Type B pancreatic cell (in vitro differentiated cells): ENCODE measurements around the gene KCNK7. TPM values are rescaled to one million over a fixed set of nuclear protein-coding genes. Genes with fewer than 3 reads are reported as not detected.

ENCODE experiments used
- DNase-seq: peaks from one replicate; pipeline ENCODE4 v3.0.0; 2021; ENCODE audit warnings: mixed read lengths; ENCODE audit not compliant: unreplicated experiment; ENCODE audit errors: extremely low spot score
- H3K27ac Mint-ChIP-seq: 2 replicates; pipeline ENCODE4 v1.8.0; 2021; ENCODE audit warnings: mild to moderate bottlenecking, mixed read lengths
- H3K27me3 Mint-ChIP-seq: 2 replicates; pipeline ENCODE4 v1.8.0; 2021; ENCODE audit warnings: mixed read lengths
- H3K36me3 Mint-ChIP-seq: 2 replicates; pipeline ENCODE4 v1.8.0; 2021; ENCODE audit warnings: mixed read lengths
- H3K4me1 Mint-ChIP-seq: one replicate; pipeline ENCODE4 v1.8.0; 2021; ENCODE audit warnings: mixed read lengths; ENCODE audit not compliant: unreplicated experiment
- H3K4me3 Mint-ChIP-seq: 2 replicates; pipeline ENCODE4 v1.8.0; 2021; ENCODE audit warnings: mild to moderate bottlenecking, mixed read lengths
- H3K9me3 Mint-ChIP-seq: 2 replicates; pipeline ENCODE4 v1.8.0; 2021; ENCODE audit warnings: mixed read lengths
- CTCF ChIP-seq: fragments of 200-600 bp; sonication (generic); conservative IDR thresholded peaks from 2 replicates; pipeline ENCODE4 v1.5.0; 2021; ENCODE audit warnings: antibody characterized with exemption, mild to moderate bottlenecking
- microRNA-seq: library from miRNA; unstranded; fragments of <30 nt; microRNA quantifications from one replicate; pipeline ENCODE4, GENCODE V29; 2020
- total RNA-seq: library from RNA; stranded (reverse); gene quantifications from 2 replicates; pipeline ENCODE4 v1.2.1, GENCODE V29; 2021; ENCODE audit warnings: low replicate concordance

Gene KCNK7
- total RNA-seq, 1 donor from 2014 or later: 0.36 TPM

- Mint-ChIP-seq H3K36me3 (peaks cover 26% of the 10 kb centered on the region), H3K27me3 (peaks cover 29% of the 10 kb centered on the region), H3K4me1 (peaks cover 34% of the 10 kb centered on the region), H3K27ac (peak overlapping the region; percentile 66), H3K4me3 (peak overlapping the region; percentile 79), H3K9me3 (no peaks in the 10 kb centered on the region)
- DNase-seq: no peak
- no peak for TF ChIP-seq CTCF
These were observed 49.8 kb downstream of the KCNK7 start for GRCh38 chr11:65545853-65546216.

Small RNA genes within 50 kb of the gene (microRNA-seq; reads per million reads assigned to microRNA genes)
- not detected for gene MIR4690

Other genes starting within 250 kb of the KCNK7 start
- gene TIGD3, start 241.0 kb downstream of the KCNK7 start, total RNA-seq: 1.2 and 1.3 TPM in 2 replicates
- 1.9 and 5.6 TPM in 2 replicates for gene SLC25A45, start 213.2 kb downstream of the KCNK7 start, total RNA-seq
- gene FRMD8, start 209.2 kb downstream of the KCNK7 start, total RNA-seq: 35.0 and 41.8 TPM in 2 replicates
- gene NEAT1, start 173.0 kb downstream of the KCNK7 start, total RNA-seq: 229 and 395 TPM in 2 replicates
- 4,133 and 6,276 TPM in 2 replicates for gene MALAT1, start 96.8 kb downstream of the KCNK7 start, total RNA-seq
- 79.4 and 80.4 TPM in 2 replicates for gene SCYL1, start 70.7 kb downstream of the KCNK7 start, total RNA-seq
- gene LTBP3, start 37.4 kb downstream of the KCNK7 start, total RNA-seq: 71.8 and 74.1 TPM in 2 replicates
- 32.2 and 33.9 TPM in 2 replicates for gene ZNRD2, start 25.3 kb downstream of the KCNK7 start, total RNA-seq
- 55.7 and 56.1 TPM in 2 replicates for gene FAM89B, start 23.3 kb downstream of the KCNK7 start, total RNA-seq
- 10.9 and 14.7 TPM in 2 replicates for gene EHBP1L1, start 19.7 kb downstream of the KCNK7 start, total RNA-seq
- 56.7 and 61.9 TPM in 2 replicates for gene MAP3K11, start 18.4 kb upstream of the KCNK7 start, total RNA-seq
- gene PCNX3, start 20.0 kb upstream of the KCNK7 start, total RNA-seq: 44.9 and 49.2 TPM in 2 replicates
- gene SIPA1, start 42.3 kb upstream of the KCNK7 start, total RNA-seq: 26.5 and 26.8 TPM in 2 replicates
- gene RELA, start 67.1 kb upstream of the KCNK7 start, total RNA-seq: 64.8 and 80.0 TPM in 2 replicates
- 61.7 and 77.6 TPM in 2 replicates for gene KAT5, start 116.5 kb upstream of the KCNK7 start, total RNA-seq
- 51.7 and 69.4 TPM in 2 replicates for gene RNASEH2C, start 125.0 kb upstream of the KCNK7 start, total RNA-seq
- gene AP5B1, start 185.2 kb upstream of the KCNK7 start, total RNA-seq: 16.6 and 38.9 TPM in 2 replicates
- 7.7 and 39.8 TPM in 2 replicates for gene OVOL1, start 191.3 kb upstream of the KCNK7 start, total RNA-seq
- 0.76 and 4.2 TPM in 2 replicates for gene SNX32, start 238.2 kb upstream of the KCNK7 start, total RNA-seq